ENCODE data around the gene CNTNAP5.
"Not testable (repeated sequence)": the region's sequence is repeated elsewhere in the genome, so short reads cannot be mapped to it uniquely, and the experiment has no call there.

CNTNAP5 gene

DNA sequence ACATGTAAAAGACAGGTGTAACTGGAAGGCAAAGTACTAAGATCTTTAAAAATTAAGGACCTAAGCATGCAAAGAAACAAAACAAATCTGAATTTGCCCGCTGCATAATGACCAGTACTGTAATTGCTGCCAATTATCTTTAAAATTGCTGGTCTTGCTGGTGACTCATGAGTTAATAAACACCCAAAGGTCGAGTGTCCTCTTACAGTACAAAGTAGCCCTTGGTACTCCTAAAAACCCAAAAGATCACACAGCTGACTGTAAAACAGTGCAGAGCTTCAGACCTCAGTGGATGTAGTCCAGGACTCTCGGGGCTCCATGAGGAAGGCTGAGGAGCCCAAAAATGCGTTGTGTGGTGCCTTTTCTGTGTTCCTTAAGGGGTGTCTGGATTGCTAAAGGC, 308.7 kb downstream of the CNTNAP5 start:
- DNase-seq, result no peak

GRCh38 chr2:124335058-124335457, 310.0 kb downstream of the CNTNAP5 start:
- DNase-seq, result no peak

DNA sequence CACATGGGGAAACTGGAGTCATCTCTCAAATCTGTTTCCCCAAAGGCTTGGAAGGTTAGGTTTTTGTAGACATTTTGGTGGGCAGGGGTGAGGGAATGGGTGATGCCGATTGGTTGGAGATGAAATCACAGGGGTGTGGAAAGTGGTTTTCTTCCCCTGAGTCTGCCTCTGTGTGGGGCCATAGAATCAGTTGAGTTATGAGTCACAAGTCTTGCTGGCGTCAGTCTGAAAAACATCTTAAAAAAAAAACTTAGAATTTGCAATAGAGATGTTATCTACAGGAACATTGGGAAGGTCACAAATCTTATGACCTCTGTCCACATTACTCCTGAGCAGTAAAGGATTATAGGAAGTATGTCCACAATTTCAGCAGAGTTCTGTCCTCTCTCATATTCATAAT, 314.6 kb downstream of the CNTNAP5 start:
- no peak for DNase-seq

GRCh38 chr2:124343827-124344498, 318.9 kb downstream of the CNTNAP5 start:
- DNase-seq, result no peak

DNA sequence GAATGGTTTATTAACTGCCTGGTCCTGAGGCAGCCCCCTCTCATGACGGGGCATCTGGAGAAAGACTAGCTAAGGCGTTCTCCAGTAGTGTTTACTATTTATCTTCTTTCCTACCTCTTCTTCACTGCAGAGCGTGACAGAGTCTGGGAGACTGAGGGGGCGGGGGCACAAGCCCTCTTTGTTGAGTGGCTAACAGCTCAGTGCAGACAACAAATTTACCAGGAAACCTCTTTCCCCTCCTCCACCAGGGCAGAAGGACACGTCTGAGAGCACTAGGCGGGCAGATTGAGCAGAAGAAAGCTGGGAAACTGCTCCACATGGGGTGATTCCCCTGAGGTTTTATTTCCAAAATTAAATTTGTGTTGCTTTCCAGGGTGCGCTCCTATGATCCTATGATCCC, 322.1 kb downstream of the CNTNAP5 start:
- no peak for DNase-seq

DNA sequence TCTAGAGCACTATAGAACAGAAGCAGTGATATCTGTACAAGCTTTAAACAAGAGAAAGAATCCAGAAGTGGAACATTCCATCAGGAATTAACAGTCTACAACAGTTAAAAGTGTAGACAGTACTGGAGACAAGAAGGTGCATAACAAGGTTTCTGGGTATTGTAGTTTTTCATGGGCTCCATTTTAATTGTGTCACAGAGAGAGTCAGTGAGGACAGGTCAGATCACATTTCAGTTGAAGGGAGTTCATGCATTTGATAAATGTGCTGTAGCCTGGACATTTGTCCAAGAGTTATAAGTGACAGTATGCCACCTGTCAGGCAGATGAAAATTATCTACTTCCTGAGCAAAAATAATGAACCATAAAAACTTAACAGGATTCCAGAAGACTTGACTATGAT, 328.6 kb downstream of the CNTNAP5 start:
- DNase-seq, result no peak

DNA sequence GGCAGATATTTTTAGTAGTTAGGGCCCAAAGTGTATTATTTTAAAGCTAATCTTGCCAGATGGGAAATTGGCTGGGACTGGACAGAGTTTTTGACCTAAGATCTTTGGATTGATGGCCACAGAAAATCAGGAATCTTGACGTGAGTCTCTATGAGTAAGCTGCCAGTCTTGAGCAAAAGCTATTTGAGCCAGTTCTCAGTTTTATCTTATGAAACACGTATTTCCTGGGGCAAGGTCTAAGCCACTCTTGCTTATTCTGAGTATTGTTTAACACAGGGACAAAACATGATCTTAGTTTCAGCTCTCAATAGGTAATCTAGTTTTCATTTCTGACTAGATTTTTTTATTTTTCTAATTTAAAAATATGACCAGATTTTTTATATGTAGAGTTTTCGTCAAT, 329.4 kb downstream of the CNTNAP5 start:
- DNase-seq, result no peak

GRCh38 chr2:124361966-124362365, 336.9 kb downstream of the CNTNAP5 start:
- not testable (repeated sequence) for DNase-seq

DNA sequence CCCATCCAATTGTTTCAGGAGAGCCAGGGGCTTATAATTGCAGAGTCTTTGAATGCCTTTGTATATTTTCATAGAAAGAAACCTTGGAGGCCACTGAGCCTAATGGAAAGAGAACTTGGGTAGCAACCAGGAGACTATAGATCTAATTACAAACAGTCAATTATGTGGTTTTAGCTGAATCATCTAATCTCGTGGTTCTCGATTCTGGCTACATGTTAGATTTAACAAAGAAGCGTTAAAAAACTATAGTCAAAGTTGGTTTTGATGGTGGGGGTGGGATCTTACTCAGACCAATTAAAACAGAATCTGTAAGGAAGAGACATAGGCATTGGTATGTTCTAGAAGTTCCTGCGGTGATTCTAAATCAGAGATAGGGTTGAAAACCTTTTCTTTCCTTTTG, 344.1 kb downstream of the CNTNAP5 start:
- DNase-seq, result no peak

- DNase-seq, result no peak
Measured at GRCh38 chr2:124380221-124380749, 355.2 kb downstream of the CNTNAP5 start.

DNA sequence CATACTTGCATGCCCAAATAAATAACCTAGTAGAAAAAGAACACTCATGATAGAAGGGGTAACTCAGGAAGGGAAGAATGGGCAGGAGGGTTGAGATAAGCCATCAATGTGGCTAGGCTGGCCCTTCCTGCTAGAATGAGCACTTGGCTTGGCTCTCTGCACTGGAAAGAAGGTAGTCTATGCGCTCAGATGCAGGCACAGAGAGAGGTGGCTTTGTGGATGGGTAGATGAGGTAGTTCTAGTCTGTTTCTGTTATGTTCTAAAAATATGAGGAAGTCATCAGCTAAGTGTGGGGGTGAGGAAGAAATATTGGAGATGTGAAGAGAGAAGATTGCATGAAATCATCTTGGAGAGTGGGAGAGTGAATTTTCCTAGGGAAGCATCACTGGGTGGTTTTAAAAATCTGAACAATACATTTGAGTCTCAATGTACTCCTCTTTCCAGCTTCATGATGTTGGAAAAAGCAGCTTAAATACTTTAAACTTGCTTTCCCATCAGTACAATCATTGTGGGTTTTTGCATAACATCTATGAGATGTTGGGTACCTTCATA, 357.1 kb downstream of the CNTNAP5 start:
- no peak for DNase-seq

DNA sequence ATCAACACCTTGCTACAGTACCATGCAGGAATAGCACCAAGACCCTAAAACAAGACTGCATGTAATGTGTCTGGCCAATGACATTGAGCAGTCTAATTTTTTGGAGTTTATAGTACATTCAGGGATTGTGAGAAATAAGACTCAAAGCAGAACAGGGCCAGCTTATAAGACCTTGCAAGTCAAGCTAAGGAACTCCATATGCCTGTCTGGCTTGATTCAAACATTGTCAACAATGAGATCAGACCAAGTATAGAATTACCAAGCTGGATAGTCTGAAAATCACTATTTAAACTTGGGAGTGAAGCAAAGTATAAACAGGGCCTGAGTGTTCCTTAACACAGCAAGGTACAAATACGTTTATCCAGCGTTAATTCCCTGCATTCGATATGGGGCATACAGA, 370.9 kb downstream of the CNTNAP5 start:
- no peak for DNase-seq

- no peak for DNase-seq
Measured at GRCh38 chr2:124402274-124402673, 377.2 kb downstream of the CNTNAP5 start.

DNA sequence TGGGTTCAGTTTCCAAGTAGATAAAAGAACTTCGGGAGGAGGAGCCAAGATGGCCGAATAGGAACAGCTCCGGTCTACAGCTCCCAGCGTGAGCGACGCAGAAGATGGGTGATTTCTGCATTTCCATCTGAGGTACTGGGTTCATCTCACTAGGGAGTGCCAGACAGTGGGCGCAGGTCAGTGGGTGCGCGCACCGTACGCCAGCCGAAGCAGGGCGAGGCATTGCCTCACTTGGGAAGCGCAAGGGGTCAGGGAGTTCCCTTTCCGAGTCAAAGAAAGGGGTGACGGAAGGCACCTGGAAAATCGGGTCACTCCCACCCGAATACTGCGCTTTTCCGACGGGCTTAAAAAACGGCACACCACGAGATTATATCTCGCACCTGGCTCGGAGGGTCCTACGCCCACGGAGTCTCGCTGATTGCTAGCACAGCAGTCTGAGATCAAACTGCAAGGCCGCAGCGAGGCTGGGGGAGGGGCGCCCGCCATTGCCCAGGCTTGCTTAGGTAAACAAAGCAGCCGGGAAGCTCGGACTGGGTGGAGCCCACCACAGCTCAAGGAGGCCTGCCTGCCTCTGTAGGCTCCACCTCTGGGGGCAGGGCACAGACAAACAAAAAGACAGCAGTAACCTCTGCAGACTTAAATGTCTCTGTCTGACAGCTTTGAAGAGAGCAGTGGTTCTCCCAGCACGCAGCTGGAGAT, 382.9 kb downstream of the CNTNAP5 start:
- not testable (repeated sequence) for DNase-seq

- DNase-seq, result no peak
Measured at GRCh38 chr2:124424074-124424473, 399.0 kb downstream of the CNTNAP5 start.

- DNase-seq, result no peak
Measured at GRCh38 chr2:124426122-124426521, 401.0 kb downstream of the CNTNAP5 start.

DNA sequence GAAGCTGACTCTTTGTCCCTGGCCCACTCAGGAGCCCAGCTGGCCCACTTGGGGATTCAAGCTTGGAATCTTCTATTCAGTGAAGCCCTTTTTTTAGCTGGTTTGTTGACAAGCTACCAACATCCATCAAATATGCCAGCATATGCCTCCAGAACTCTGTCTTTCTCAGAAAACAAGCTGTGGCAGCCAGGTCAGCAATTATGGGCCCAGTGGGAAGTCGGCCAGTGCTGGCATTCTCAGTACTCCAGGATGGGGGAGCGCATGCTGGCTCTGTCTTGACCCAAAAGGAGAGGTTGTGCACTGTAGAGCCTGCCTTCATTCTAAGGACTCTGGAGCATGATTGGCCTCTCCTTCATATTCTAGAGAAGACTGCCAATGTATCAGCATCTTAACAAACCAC, 401.5 kb downstream of the CNTNAP5 start:
- peak; percentile 3 to 13 for DNase-seq

- no peak for DNase-seq
Measured at GRCh38 chr2:124437811-124438210, 412.7 kb downstream of the CNTNAP5 start.

DNA sequence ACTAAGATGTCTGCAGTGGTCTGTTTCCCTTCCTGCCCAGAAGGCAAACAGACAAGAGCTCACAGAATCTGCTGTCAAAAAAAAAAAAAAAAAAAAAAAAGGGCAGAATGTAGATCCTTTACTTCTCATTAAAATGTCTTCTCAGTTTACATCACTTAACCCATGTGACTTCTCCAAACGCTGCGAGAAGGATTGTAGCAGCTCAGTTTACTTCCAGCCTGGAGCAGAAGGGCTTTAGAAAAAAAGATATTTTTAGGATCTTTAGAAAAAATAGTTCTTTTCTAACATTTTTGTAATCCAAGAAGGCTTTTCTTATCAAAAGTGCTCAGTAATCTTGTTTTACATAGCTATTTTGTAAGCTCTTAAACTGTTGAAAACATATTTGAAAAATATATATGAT, 425.4 kb downstream of the CNTNAP5 start:
- DNase-seq, result no peak

DNA sequence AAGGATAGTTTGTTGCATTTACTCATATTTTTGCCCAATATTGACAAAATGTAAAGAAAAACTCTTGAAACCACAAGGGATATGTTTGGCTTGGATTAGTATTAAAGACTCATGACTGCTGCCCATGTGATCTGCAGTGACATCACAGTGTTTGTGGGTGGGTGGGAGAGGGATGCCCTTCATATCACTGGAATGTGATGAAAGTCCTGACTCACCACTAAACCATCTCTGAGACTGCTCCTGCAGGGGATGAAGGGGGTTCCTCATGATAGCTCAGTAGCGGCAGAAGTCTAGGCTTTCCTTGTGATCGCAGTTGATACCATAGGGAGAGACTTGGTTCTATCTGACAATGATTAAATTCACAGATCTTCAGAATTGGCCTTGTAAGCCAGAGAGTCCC, 451.2 kb downstream of the CNTNAP5 start:
- DNase-seq, result no peak

DNA sequence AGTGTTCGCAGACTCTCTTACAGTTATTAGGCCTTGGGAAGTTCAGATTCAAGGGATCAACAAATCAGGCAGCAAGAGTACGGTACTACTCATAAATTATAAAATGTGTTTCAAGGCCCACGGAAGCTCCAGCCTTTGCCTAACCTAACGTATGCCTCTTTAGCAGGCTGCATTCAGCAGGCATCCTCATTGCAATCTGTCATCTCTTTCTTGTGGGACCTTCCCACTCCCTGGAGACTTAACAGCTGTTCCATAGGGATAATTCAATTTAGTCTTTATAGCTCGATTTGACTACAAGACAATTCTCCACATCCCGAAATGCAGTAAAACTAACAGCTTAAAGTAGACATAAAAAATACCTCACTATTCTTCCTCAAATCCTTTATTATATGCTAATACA, 453.7 kb downstream of the CNTNAP5 start:
- DNase-seq, result no peak

- no peak for DNase-seq
Measured at GRCh38 chr2:124480958-124481357, 455.9 kb downstream of the CNTNAP5 start.

GRCh38 chr2:124482044-124482443, 457.0 kb downstream of the CNTNAP5 start:
- DNase-seq, result no peak

- no peak for DNase-seq
Measured at GRCh38 chr2:124482551-124482950, 457.5 kb downstream of the CNTNAP5 start.

Measured in hippocampal formation (tissue), 2 donors.